Cardiac muscle cell (in vitro differentiated cells and primary cell): ENCODE data around the gene SLC1A2. TPM values are rescaled to one million over a fixed set of nuclear protein-coding genes. Genes with fewer than 3 reads are reported as not detected.

Experiments used
- DNase-seq, 2 donors: peaks; one replicate each; pipeline versions ENCODE4 v3.0.0 to v3.0.0-alpha.2; 2010 to 2017; ENCODE audit warnings: low read depth in 1 of 2, low spot score in 1 of 2
- H3K27ac ChIP-seq: fragments of 200-600 bp; sonication (generic); 2 replicates; pipeline ENCODE4 v1.5.1; 2016
- H3K27me3 ChIP-seq: fragments of 200-600 bp; sonication (generic); 2 replicates; pipeline ENCODE4 v1.6.0; 2016; ENCODE audit warnings: control low read depth
- H3K36me3 ChIP-seq: fragments of 200-600 bp; sonication (generic); 2 replicates; pipeline ENCODE4 v1.5.1; 2016; ENCODE audit warnings: control low read depth
- H3K4me1 ChIP-seq: fragments of 200-600 bp; sonication (generic); 2 replicates; pipeline ENCODE4 v1.8.1; 2017; ENCODE audit warnings: low read depth, mild to moderate bottlenecking, mixed run types
- H3K4me3 ChIP-seq: fragments of 200-600 bp; sonication (generic); 2 replicates; pipeline ENCODE4 v1.5.1; 2016; ENCODE audit warnings: mild to moderate bottlenecking
- H3K9me3 ChIP-seq: fragments of 200-600 bp; sonication (generic); 2 replicates; pipeline ENCODE4 v1.5.1; 2017; ENCODE audit warnings: low read depth, mild to moderate bottlenecking, control low read depth
- CTCF ChIP-seq: IDR thresholded peaks from 2 replicates; pipeline ENCODE4 v1.5.1; 2012; ENCODE audit warnings: low read depth, mild to moderate bottlenecking, low read length
- polyA plus RNA-seq: library from polyadenylated mRNA; unstranded; fragments of >200 nt; fragmentation: Nextera tagmentation; extraction: Ambion mirVana; gene quantifications from 2 replicates; pipeline ENCODE4 v1.2.1, GENCODE V29; 2016
- total RNA-seq: library from RNA; depleted of rRNA; stranded (reverse); fragments of >200 nt; gene quantifications from 2 replicates; pipeline ENCODE4 v1.2.3, GENCODE V29; 2016

The SLC1A2 gene
- total and polyA plus RNA-seq, 2 experiments from 2014 or later: 0.76 to 1.3 TPM

DNA sequence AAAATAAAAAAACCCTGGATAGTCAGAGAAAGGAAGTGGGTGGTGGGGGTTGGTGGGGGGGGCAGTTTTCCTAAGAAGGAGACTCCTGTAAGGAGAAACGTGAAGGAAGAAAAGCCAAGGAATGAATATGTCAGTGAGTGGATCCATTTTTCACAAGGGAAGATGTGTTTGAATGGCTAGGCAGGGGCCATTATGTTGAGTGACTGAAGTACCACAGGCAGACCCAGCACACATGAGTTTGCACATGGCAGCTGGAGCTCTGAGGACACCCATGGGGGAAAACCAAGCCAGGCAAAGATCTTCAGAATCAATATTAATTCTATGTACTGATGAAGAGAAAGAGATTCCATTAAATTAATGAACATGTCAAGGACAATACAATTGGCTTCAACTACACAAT, 212.7 kb downstream of the SLC1A2 start:
- H3K4me3 ChIP-seq: no peak overlapping the region
- no peak overlapping the region for H3K27ac ChIP-seq
- no peak for TF ChIP-seq CTCF
- no peak for DNase-seq
- peaks cover 5% of the 10 kb centered on the region for H3K4me1 ChIP-seq
- no peaks in the 10 kb centered on the region for H3K27me3 ChIP-seq
- H3K9me3 ChIP-seq: no peaks in the 10 kb centered on the region
- H3K36me3 ChIP-seq: no peaks in the 10 kb centered on the region

DNA sequence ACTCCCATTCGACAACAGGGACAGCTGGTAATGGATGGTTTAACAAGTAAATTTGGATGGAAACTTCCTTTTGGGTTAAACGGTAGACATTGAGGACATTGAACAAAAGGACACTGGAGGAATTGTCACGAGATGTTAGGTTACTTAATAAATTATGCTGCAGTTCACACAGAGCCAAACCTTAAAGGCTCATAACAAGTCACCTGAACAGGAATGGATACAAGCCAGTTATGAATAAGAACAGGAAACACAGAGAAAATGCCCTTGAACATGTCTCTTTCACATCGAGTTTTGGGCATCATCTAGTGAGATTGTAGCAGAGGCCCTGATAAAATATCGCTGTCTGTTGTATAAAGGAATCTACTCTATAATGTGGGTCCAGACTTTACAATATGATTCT, 214.7 kb downstream of the SLC1A2 start:
- TF ChIP-seq CTCF: no peak
- no peak overlapping the region for H3K27ac ChIP-seq
- H3K4me3 ChIP-seq: no peak overlapping the region
- H3K27me3 ChIP-seq: no peaks in the 10 kb centered on the region
- H3K9me3 ChIP-seq: no peaks in the 10 kb centered on the region
- DNase-seq: no peak
- no peaks in the 10 kb centered on the region for H3K36me3 ChIP-seq
- H3K4me1 ChIP-seq: peaks cover 5% of the 10 kb centered on the region

Other genes with a start within 250 kb of the SLC1A2 start
- gene PAMR1, start 106.1 kb upstream of the SLC1A2 start, total RNA-seq: 0.35 and 0.77 TPM in 2 replicates
- 0.15 TPM in 1 of 2 replicates, not detected in the other for gene PAMR1, start 106.1 kb upstream of the SLC1A2 start, polyA plus RNA-seq
- 4.1 and 6.1 TPM in 2 replicates for gene FJX1, start 198.9 kb upstream of the SLC1A2 start, total RNA-seq
- gene FJX1, start 198.9 kb upstream of the SLC1A2 start, polyA plus RNA-seq: 1.7 and 5.4 TPM in 2 replicates
- gene TRIM44, start 243.2 kb upstream of the SLC1A2 start, total RNA-seq: 19.2 and 44.2 TPM in 2 replicates
- 45.7 and 52.1 TPM in 2 replicates for gene TRIM44, start 243.2 kb upstream of the SLC1A2 start, polyA plus RNA-seq